ENCODE measurements around the gene GPATCH1. TPM values are rescaled to one million over a fixed set of nuclear protein-coding genes. Genes with fewer than 3 reads are reported as not detected.

Gene GPATCH1
- total RNA-seq, 3 donors from 2014 or later (not counting 1 experiment from before 2014, with no cell fraction given), result 9.1 to 15.0 (median 12.7) TPM

GRCh38 chr19:33174186-33174585 lies 93.2 kb downstream of the GPATCH1 start:
- Histone ChIP-seq H3K4me1 (ENCODE audit: control insufficient read depth, insufficient read depth, low read length) (peaks cover 39% of the 10 kb centered on the region), H3K27me3 (ENCODE audit: control insufficient read depth, insufficient read depth, low read length) (no peaks in the 10 kb centered on the region), H3K9me3 (ENCODE audit: control insufficient read depth, insufficient read depth, low read length) (no peaks in the 10 kb centered on the region), H3K27ac (ENCODE audit: low read length) (no peak overlapping the region), H3K4me3 (ENCODE audit: low read length) (no peak overlapping the region), H3K36me3 (ENCODE audit: control insufficient read depth, insufficient read depth, low read length) (no peaks in the 10 kb centered on the region)
- peaks cover 47 to 57% of the 10 kb centered on the region in 2 donors for H3K4me1 Mint-ChIP-seq
- DNase-seq, result no peak
- H3K4me3 Mint-ChIP-seq, result no peak overlapping the region
- 99% methylated on average over 5 of the region's 5 CpGs for WGBS (ENCODE audit: insufficient coverage)
- ATAC-seq, result no peak
- H3K27me3 Mint-ChIP-seq (ENCODE audit: low read depth in 2 of 2), result peaks cover 5 to 6% of the 10 kb centered on the region in 2 donors
- intact Hi-C loops (cut with micrococcal nuclease), result no loop called here
- no peaks in the 10 kb centered on the region for H3K9me3 Mint-ChIP-seq
- H3K27ac Mint-ChIP-seq, result peak overlapping the region in 1 of 2 donors; percentile 100
- no peak for TF ChIP-seq CTCF (IDR thresholded peaks at IDR 0.05)
- peaks cover 7% of the 10 kb centered on the region for H3K36me3 Mint-ChIP-seq

DNA sequence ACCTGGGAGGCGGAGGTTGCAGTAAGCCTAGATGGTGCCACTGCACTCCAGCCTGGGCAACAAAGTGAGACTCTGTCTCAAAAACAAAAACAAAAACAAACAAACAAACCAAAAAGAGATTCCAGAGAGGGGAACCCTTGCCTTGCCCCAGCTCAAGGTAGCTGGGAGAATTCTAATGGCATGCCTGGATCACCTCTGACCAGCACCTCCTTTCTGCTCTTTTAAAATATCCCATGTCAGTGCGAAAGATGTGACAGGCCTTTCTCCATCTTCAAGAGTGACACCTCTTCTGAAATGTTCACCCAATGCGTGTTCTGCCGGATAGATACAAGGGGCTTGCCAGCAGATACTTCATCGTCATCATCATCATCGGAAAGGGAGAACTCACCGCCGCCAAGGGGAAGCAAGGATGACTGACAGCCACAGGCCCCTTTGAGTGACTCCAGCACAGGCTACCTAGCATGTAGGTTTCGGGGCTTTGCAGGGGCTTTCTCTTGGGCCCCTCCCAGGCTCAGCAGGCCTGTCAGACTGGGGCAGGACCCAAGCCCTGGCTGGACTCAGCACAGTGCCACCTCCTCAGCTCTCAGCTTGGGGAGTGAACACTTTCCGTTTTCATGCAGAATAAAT lies 94.3 kb downstream of the GPATCH1 start:
- no peak overlapping the region for H3K27ac ChIP-seq (ENCODE audit: low read length)

DNA sequence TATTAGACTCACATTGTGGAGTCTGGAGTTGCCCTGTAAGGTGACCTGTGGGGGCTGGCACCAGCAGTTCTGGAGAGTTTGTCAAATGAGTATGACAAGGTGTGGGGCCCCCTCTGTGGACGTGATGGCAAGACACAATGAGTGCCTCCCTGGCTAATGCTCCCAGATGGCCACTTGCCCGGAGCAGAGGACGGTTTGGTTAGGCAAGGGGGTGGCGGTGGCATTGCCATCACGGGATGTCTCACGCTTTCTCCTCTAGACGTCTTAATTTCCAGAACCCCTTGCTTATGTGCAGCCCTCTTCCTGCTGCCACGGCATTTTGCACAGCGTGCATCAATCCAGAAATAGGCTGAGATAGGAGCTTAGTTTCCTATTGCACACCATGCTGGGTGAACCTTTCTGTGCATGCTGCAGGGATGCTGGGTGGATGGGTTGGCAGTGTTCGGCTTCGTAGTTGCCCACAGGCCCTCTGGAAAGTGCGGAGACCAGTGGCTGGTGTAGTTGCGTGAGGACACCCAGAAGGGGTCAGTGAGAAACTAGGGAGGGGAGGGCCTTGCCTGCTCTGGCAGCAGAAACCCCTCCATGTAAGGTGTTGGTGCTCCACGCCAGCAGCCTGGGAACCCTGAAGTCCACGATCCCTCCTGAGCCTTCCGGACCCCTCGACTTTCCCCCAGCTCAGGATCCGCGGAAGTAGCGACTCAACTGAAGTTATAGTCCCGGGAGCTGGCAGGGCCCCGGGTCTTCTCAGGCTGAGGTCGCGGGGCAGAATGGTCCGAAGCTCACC lies 95.1 kb downstream of the GPATCH1 start:
- Mint-ChIP-seq H3K9me3 (no peaks in the 10 kb centered on the region), H3K27ac (peak overlapping the region; percentile 100), H3K4me3 (peak overlapping the region; percentile 100), H3K27me3 (ENCODE audit: low read depth in 2 of 2) (peaks cover 5 to 6% of the 10 kb centered on the region in 2 donors), H3K4me1 (peaks cover 48 to 57% of the 10 kb centered on the region in 2 donors), H3K36me3 (peaks cover 7% of the 10 kb centered on the region)
- peaks cover 39% of the 10 kb centered on the region for H3K4me1 ChIP-seq (ENCODE audit: control insufficient read depth, insufficient read depth, low read length)
- no peaks in the 10 kb centered on the region for H3K9me3 ChIP-seq (ENCODE audit: control insufficient read depth, insufficient read depth, low read length)
- ATAC-seq, result no peak
- WGBS (ENCODE audit: insufficient coverage), result 13% methylated on average over 25 of the region's 25 CpGs
- H3K36me3 ChIP-seq (ENCODE audit: control insufficient read depth, insufficient read depth, low read length), result no peaks in the 10 kb centered on the region
- intact Hi-C loops (cut with micrococcal nuclease), result loop anchor here (2.0 kb wide), 1 partner anchor 95 kb away; the partner anchor contains the start of gene GPATCH1
- H3K4me3 ChIP-seq (ENCODE audit: low read length), result peak overlapping the region; percentile 85
- TF ChIP-seq CTCF (IDR thresholded peaks at IDR 0.05), result no peak
- H3K27ac ChIP-seq (ENCODE audit: low read length), result peak overlapping the region; percentile 86
- DNase-seq, result peak; percentile 23 to 55
- H3K27me3 ChIP-seq (ENCODE audit: control insufficient read depth, insufficient read depth, low read length), result no peaks in the 10 kb centered on the region

More for the DNA sequence above, 94.3 kb downstream of the GPATCH1 start:
- ATAC-seq, result no peak
- H3K27me3 ChIP-seq (ENCODE audit: control insufficient read depth, insufficient read depth, low read length), result no peaks in the 10 kb centered on the region
- H3K36me3 ChIP-seq (ENCODE audit: control insufficient read depth, insufficient read depth, low read length), result no peaks in the 10 kb centered on the region
- peaks cover 39% of the 10 kb centered on the region for H3K4me1 ChIP-seq (ENCODE audit: control insufficient read depth, insufficient read depth, low read length)
- no peak for DNase-seq
- no peak overlapping the region for H3K4me3 ChIP-seq (ENCODE audit: low read length)
- H3K9me3 Mint-ChIP-seq, result no peaks in the 10 kb centered on the region
- no peaks in the 10 kb centered on the region for H3K9me3 ChIP-seq (ENCODE audit: control insufficient read depth, insufficient read depth, low read length)
- H3K4me1 Mint-ChIP-seq, result peaks cover 48 to 57% of the 10 kb centered on the region in 2 donors
- H3K27ac Mint-ChIP-seq, result peak overlapping the region; percentile 100
- WGBS (ENCODE audit: insufficient coverage), result 92% methylated on average over 10 of the region's 10 CpGs
- peak overlapping the region; percentile 100 for H3K4me3 Mint-ChIP-seq
- peaks cover 5 to 6% of the 10 kb centered on the region in 2 donors for H3K27me3 Mint-ChIP-seq (ENCODE audit: low read depth in 2 of 2)
- intact Hi-C loops (cut with micrococcal nuclease), result no loop called here
- H3K36me3 Mint-ChIP-seq, result peaks cover 7% of the 10 kb centered on the region
- TF ChIP-seq CTCF (IDR thresholded peaks at IDR 0.05), result no peak

Data from natural killer cell (primary cell).